K562 (cell line): ENCODE measurements around the gene BOD1L1. TPM values are rescaled to one million over a fixed set of nuclear protein-coding genes. Genes with fewer than 3 reads are reported as not detected.

ENCODE experiments used
- ATAC-seq: fragments of 200-7000 bp; cut with Tn5 transposase; 3 replicates; pipeline ENCODE4 v1.9.1; 2020; ENCODE audit warnings: moderate library complexity
- BruUV-seq: library from RNA; stranded (reverse); fragments of 400-500 nt; replicated peaks from 2 replicates; lab custom pipeline; 2021; lab: Mats Ljungman, UMichigan
- CTCF ChIA-PET: fragments of 300-600 bp; formaldehyde crosslinking; extraction: SDS; loops from one replicate; lab custom pipeline; 2021; ENCODE audit warnings: low intra/inter-chr PET ratio; lab: Yijun Ruan, JAX
- POLR2A ChIA-PET: fragments of 300-600, 350-650 bp; sonication (Branson Sonifier 250); formaldehyde crosslinking; extraction: SDS; loops from one replicate; lab custom pipeline; 2021; ENCODE audit warnings: antibody characterized with exemption, inconsistent platforms; lab: Yijun Ruan, JAX
- DNase-seq, 4 experiments: peaks; one replicate each; pipeline versions ENCODE4 v3.0.0 to v3.0.0-alpha.2; 2011 to 2018; ENCODE audit warnings: low spot score in 3 of 4, mixed read lengths in 3 of 4; ENCODE audit errors: extremely low read depth in 1 of 4
- FAIRE-seq: peaks from 2 replicates; lab custom pipeline; 2011; peaks lifted over from hg19 to GRCh38; lab: Jason Lieb, UNC
- H2AFZ ChIP-seq: 2 replicates; pipeline ENCODE4 v1.6.0; 2011; ENCODE audit warnings: low read depth, low read length, control low read depth, inconsistent platforms
- H3K27ac ChIP-seq: fragments of 200-600 bp; 3 replicates; pipeline ENCODE4 v1.8.0; 2011; ENCODE audit warnings: low read depth, mild to moderate bottlenecking, control low read depth, inconsistent platforms, low read length, moderate library complexity, mixed read lengths; ENCODE audit errors: extremely low read depth
- H3K27me3 ChIP-seq, 2 experiments: fragments of 300-600 bp in 1 of 2; 2 replicates in 1 of 2; 3 replicates in 1 of 2; pipeline versions ENCODE4 v1.6.0 to v1.8.0; 2011; ENCODE audit warnings: inconsistent platforms in 2 of 2, low read length in 2 of 2, mild to moderate bottlenecking in 1 of 2, mixed read lengths in 1 of 2, moderate library complexity in 1 of 2; ENCODE audit not compliant: control insufficient read depth in 2 of 2, insufficient read depth in 2 of 2
- H3K36me3 ChIP-seq: fragments of 300-600 bp; 3 replicates; pipeline ENCODE4 v1.8.0; 2011; ENCODE audit warnings: mild to moderate bottlenecking, low read length, inconsistent platforms; ENCODE audit not compliant: control insufficient read depth, insufficient read depth
- H3K4me1 ChIP-seq, 2 experiments: fragments of 200-600 bp in 1 of 2; replicated peaks in 1 of 2; 2 replicates in 1 of 2; 3 replicates in 1 of 2; pipeline versions ENCODE4 v1.5.1 to v1.8.0; 2011; ENCODE audit warnings: inconsistent platforms in 2 of 2, low read length in 2 of 2, mild to moderate bottlenecking in 1 of 2, mixed read lengths in 1 of 2, moderate library complexity in 1 of 2; ENCODE audit not compliant: control insufficient read depth in 2 of 2, insufficient read depth in 2 of 2
- H3K4me2 ChIP-seq: 2 replicates; pipeline ENCODE4 v1.6.1; 2011; ENCODE audit warnings: low read length, control low read depth, inconsistent platforms, mixed read lengths; ENCODE audit not compliant: insufficient read depth
- H3K4me3 ChIP-seq: fragments of 200-600 bp; sonication (generic), shearing (Covaris generic); 2 replicates; pipeline ENCODE4 v1.5.1; 2016; ENCODE audit warnings: control low read depth, inconsistent platforms
- H3K79me2 ChIP-seq: fragments of 200-600 bp; 3 replicates; pipeline ENCODE4 v1.8.0; 2011; ENCODE audit warnings: low read length, inconsistent platforms; ENCODE audit not compliant: control insufficient read depth, insufficient read depth
- H3K9ac ChIP-seq, 2 experiments: 2 replicates each; pipeline versions ENCODE4 v1.6.0 to v1.6.1; 2011; ENCODE audit warnings: low read depth in 2 of 2, low read length in 2 of 2, control low read depth in 1 of 2, inconsistent platforms in 1 of 2, mild to moderate bottlenecking in 1 of 2, mixed read lengths in 1 of 2; ENCODE audit not compliant: insufficient read depth in 1 of 2
- H3K9me1 ChIP-seq: one replicate; pipeline ENCODE4 v1.6.0; 2011; ENCODE audit warnings: inconsistent platforms, mild to moderate bottlenecking, low read length, moderate library complexity; ENCODE audit not compliant: control insufficient read depth, insufficient read depth
- H3K9me3 ChIP-seq: replicated peaks from 2 replicates; pipeline ENCODE4 v1.5.1; 2011; ENCODE audit warnings: low read depth, low read length, inconsistent platforms; ENCODE audit not compliant: control insufficient read depth, insufficient read depth
- H4K20me1 ChIP-seq: replicated peaks from 2 replicates; pipeline ENCODE4 v1.6.1; 2011; ENCODE audit warnings: low read length, inconsistent platforms, mixed read lengths; ENCODE audit not compliant: control insufficient read depth, insufficient read depth
- BMI1 ChIP-seq: fragments of 150-350 bp; IDR thresholded peaks from 2 replicates; pipeline ENCODE4 v1.6.1; 2014; ENCODE audit warnings: low read length
- CBFA2T2 ChIP-seq: fragments of 450-650 bp; conservative IDR thresholded peaks from 2 replicates; pipeline ENCODE4 v1.6.1; 2017; ENCODE audit warnings: mild to moderate bottlenecking
- CEBPZ ChIP-seq: fragments of 150-350 bp; IDR thresholded peaks from 2 replicates; pipeline ENCODE4 v1.6.1; 2014; ENCODE audit warnings: low read depth, mild to moderate bottlenecking, low read length, borderline replicate concordance
- KLF13 ChIP-seq: fragments of 450-650 bp; IDR thresholded peaks from 2 replicates; pipeline ENCODE4 v1.6.1; 2016; ENCODE audit warnings: missing genetic modification characterization, low read depth, mild to moderate bottlenecking, missing compliant biosample characterization, moderate library complexity, borderline replicate concordance
- NFE2 ChIP-seq: IDR thresholded peaks from 2 replicates; pipeline ENCODE4 v1.6.1; 2014; ENCODE audit warnings: antibody characterized with exemption, low read depth
- POLR2H ChIP-seq: IDR thresholded peaks from 2 replicates; pipeline ENCODE4 v1.6.1; 2016; ENCODE audit warnings: missing genetic modification characterization, low read depth, mild to moderate bottlenecking, control low read depth, missing compliant biosample characterization, moderate library complexity
- SMAD1 ChIP-seq: fragments of 150-350 bp; IDR thresholded peaks from 2 replicates; pipeline ENCODE4 v1.6.1; 2014; ENCODE audit warnings: low read length, low read depth; ENCODE audit not compliant: partially characterized antibody
- WGBS: fragments of 100-300 bp; shearing (Covaris generic); methylation state at CpG from one replicate; pipeline ENCODE4 v1.1.6; 2016; ENCODE audit warnings: low coverage, mixed read lengths; ENCODE audit not compliant: insufficient coverage; ENCODE audit errors: missing lambda C conversion rate; 5-methylcytosine and 5-hydroxymethylcytosine counted together
- in situ Hi-C: fragments of 300-500 bp; cut with MboI; formaldehyde crosslinking; loops from 4 replicates; pipeline ENCODE4 v1.15.0; 2018; ENCODE audit warnings: inconsistent platforms, mixed read lengths
- intact Hi-C: fragments of 100-400 bp; cut with micrococcal nuclease; formaldehyde crosslinking; loops from 2 replicates; pipeline ENCODE4 v1.14.2; 2022
- polyA plus RNA-seq, 8 experiments: library from polyadenylated mRNA; depleted of rRNA in 4 of 8; stranded (reverse) in 5 of 8; unstranded in 3 of 8; fragments of >200 nt; fragmentation: Nextera tagmentation in 2 of 8; fragmentation: Illumina TruSeq in 1 of 8; extraction: Ambion mirVana in 2 of 8; extraction: Trizol in 1 of 8; gene quantifications; 2 replicates each; pipeline versions ENCODE4 v1.2.1 to v1.2.3, GENCODE V29; 2011 to 2014; ENCODE audit warnings: inconsistent platforms in 1 of 8, missing spikeins in 1 of 8
- total RNA-seq, 7 experiments: library from RNA; depleted of rRNA in 6 of 7; stranded (reverse); fragments of >200 nt in 6 of 7; fragmentation: Illumina TruSeq in 2 of 7; extraction: Trizol in 2 of 7; gene quantifications; 2 replicates each; pipeline versions ENCODE4 v1.2.1 to v1.2.3, GENCODE V29; 2011 to 2021; ENCODE audit warnings: low replicate concordance in 1 of 7

BOD1L1 gene
- total and polyA plus RNA-seq, 9 of the 15 experiments (the other 6 are each of a cell fraction or from before 2014, with no cell fraction given) = 4.8 to 23.2 (median 17.7) TPM

DNA sequence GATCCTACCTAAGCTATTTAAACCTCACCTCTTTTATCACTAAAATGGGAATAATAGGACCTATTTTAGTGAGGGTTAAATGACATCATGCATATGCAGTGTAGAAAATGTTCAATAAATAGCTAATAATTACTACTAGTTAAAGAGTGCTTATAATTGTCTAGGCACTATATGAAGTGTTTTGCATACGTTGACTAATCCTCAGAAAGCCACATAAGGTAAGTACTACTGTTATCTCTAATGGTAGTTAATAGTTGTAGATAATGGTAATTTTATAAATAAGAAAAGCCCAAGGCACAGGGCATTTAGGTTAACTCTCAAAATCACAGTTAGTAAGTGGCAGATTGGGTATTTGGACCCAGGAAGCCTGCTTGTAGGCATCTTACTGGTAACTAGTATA, 47.4 kb upstream of the BOD1L1 start:
- no peak overlapping the region for H2AFZ ChIP-seq
- ATAC-seq (no peak), FAIRE-seq (no peak), DNase-seq (no peak)
- no peaks in the 10 kb centered on the region for H3K79me2 ChIP-seq
- no peaks in the 10 kb centered on the region for H3K27me3 ChIP-seq
- 0% methylated on average over 1 of the region's 1 CpG for WGBS
- in situ Hi-C loops (no loop called here), intact Hi-C loops (no loop called here)
- no peaks in the 10 kb centered on the region for H3K4me1 ChIP-seq
- H3K4me2 ChIP-seq = no peak overlapping the region
- TF ChIP-seq KLF13 (tag) (no peak), NFE2 (no peak), BMI1 (no peak), CEBPZ (no peak), POLR2H (tag) (no peak), SMAD1 (no peak), CBFA2T2 (no peak)
- no TSS peak for BruUV-seq
- no peaks in the 10 kb centered on the region for H4K20me1 ChIP-seq
- H3K9me3 ChIP-seq = peaks cover 3% of the 10 kb centered on the region; the same call in 1 of the 2 replicates
- ChIA-PET CTCF (no interaction called here), POLR2A (no interaction called here)
- no peak overlapping the region for H3K9ac ChIP-seq
- H3K27ac ChIP-seq = no peak overlapping the region
- no peaks in the 10 kb centered on the region for H3K9me1 ChIP-seq
- H3K36me3 ChIP-seq = no peaks in the 10 kb centered on the region
- H3K4me3 ChIP-seq = no peak overlapping the region
